Stimulated activated CD8-positive, alpha-beta memory T cell treated with anti-CD3 and anti-CD28 coated beads, Interleukin-2, amount 100 ng/mL, for 48 hours (primary cell): Measurements from ENCODE around the gene HOXA13.

Experiments
- DNase-seq, 2 donors: peaks; one replicate each; pipeline ENCODE4 v3.0.0-alpha.2; 2020; ENCODE audit warnings: low read depth in 2 of 2

HOXA13 gene

GRCh38 chr7:27207348-27207985, 7.6 kb upstream of the HOXA13 start:
- no peak for DNase-seq

GRCh38 chr7:27205325-27206280, 5.7 kb upstream of the HOXA13 start:
- no peak for DNase-seq

GRCh38 chr7:27204851-27205322, 5.0 kb upstream of the HOXA13 start:
- no peak for DNase-seq

GRCh38 chr7:27203964-27204594, 4.2 kb upstream of the HOXA13 start:
- DNase-seq: no peak

- no peak for DNase-seq
Observed at GRCh38 chr7:27203365-27203953, 3.6 kb upstream of the HOXA13 start.

- no peak for DNase-seq
Observed at GRCh38 chr7:27202862-27203134, 2.9 kb upstream of the HOXA13 start.

GRCh38 chr7:27202018-27202861, 2.3 kb upstream of the HOXA13 start:
- DNase-seq: no peak

- no peak for DNase-seq
Observed at GRCh38 chr7:27201580-27202017, 1.7 kb upstream of the HOXA13 start.

GRCh38 chr7:27200761-27201579, 1.1 kb upstream of the HOXA13 start:
- DNase-seq: no peak

- no peak for DNase-seq
Observed at GRCh38 chr7:27198871-27199801, 755 bp downstream of the HOXA13 start.

- DNase-seq: no peak
Observed at GRCh38 chr7:27198138-27198841, 1.6 kb downstream of the HOXA13 start.

GRCh38 chr7:27197137-27198042, 2.5 kb downstream of the HOXA13 start:
- no peak for DNase-seq

GRCh38 chr7:27196287-27196767, 3.6 kb downstream of the HOXA13 start:
- DNase-seq: peak; percentile 68 to 78

GRCh38 chr7:27194686-27195379, 5.1 kb downstream of the HOXA13 start:
- DNase-seq: no peak

- DNase-seq: no peak
Observed at GRCh38 chr7:27194002-27194352, 5.9 kb downstream of the HOXA13 start.

- no peak for DNase-seq
Observed at GRCh38 chr7:27193335-27194001, 6.4 kb downstream of the HOXA13 start.
